ENCODE measurements around the gene MYO3B.

MYO3B gene

GRCh38 chr2:170554278-170554955 is 376.5 kb downstream of the MYO3B start:
- H4K20me1 ChIP-seq (ENCODE audit: insufficient read depth, low read length): no peaks in the 10 kb centered on the region
- no peak overlapping the region for H3K4me3 ChIP-seq (ENCODE audit: low read length)
- H3K27ac ChIP-seq (ENCODE audit: low read length): no peak overlapping the region
- H3K79me2 ChIP-seq (ENCODE audit: low read length): no peaks in the 10 kb centered on the region
- H3K9ac ChIP-seq (ENCODE audit: low read length): no peak overlapping the region
- H3K9me3 ChIP-seq (ENCODE audit: insufficient read depth, low read length): no peaks in the 10 kb centered on the region
- no peak overlapping the region for H2AFZ ChIP-seq (ENCODE audit: low read depth, low read length)
- no peaks in the 10 kb centered on the region; the same call in 1 of the 2 replicates for H3K4me1 ChIP-seq (ENCODE audit: low read length)
- H3K36me3 ChIP-seq (replicated peaks; ENCODE audit: low read depth, low read length): no peaks in the 10 kb centered on the region
- no peak for TF ChIP-seq EZH2phosphoT487 (IDR thresholded peaks at IDR 0.05; ENCODE audit: low read depth)
- TF ChIP-seq, protein P1, sequence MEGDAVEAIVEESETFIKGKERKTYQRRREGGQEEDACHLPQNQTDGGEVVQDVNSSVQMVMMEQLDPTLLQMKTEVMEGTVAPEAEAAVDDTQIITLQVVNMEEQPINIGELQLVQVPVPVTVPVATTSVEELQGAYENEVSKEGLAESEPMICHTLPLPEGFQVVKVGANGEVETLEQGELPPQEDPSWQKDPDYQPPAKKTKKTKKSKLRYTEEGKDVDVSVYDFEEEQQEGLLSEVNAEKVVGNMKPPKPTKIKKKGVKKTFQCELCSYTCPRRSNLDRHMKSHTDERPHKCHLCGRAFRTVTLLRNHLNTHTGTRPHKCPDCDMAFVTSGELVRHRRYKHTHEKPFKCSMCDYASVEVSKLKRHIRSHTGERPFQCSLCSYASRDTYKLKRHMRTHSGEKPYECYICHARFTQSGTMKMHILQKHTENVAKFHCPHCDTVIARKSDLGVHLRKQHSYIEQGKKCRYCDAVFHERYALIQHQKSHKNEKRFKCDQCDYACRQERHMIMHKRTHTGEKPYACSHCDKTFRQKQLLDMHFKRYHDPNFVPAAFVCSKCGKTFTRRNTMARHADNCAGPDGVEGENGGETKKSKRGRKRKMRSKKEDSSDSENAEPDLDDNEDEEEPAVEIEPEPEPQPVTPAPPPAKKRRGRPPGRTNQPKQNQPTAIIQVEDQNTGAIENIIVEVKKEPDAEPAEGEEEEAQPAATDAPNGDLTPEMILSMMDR (IDR thresholded peaks at IDR 0.05; ENCODE audit: low read depth, low read length): no peak
- no peak overlapping the region for H3K4me2 ChIP-seq (ENCODE audit: low read length)
- no peaks in the 10 kb centered on the region for H3K27me3 ChIP-seq (ENCODE audit: low read depth, low read length)

DNA sequence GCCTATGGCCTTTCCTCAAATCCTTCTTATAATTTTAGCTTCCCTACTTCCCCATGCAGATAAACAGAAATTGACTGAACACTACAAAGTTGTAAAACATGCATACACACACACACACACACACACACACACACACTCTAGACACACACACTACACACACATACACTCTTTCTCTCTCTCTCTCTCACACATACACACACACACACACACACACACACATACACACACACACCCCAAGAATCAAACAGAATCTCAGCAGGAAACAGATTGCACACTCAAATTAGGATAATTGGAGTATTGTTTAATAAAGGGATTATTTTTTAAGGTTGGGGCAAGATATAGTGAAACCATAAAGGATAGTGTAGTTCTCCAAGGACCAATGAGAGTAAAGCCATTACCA is 385.0 kb downstream of the MYO3B start:
- H3K4me3 ChIP-seq (ENCODE audit: low read length): no peak overlapping the region
- no peaks in the 10 kb centered on the region for H3K79me2 ChIP-seq (ENCODE audit: low read length)
- no peak overlapping the region for H2AFZ ChIP-seq (ENCODE audit: low read depth, low read length)
- no peak overlapping the region for H3K27ac ChIP-seq (ENCODE audit: low read length)
- no peak overlapping the region for H3K4me2 ChIP-seq (ENCODE audit: low read length)
- no peaks in the 10 kb centered on the region for H3K9me3 ChIP-seq (ENCODE audit: insufficient read depth, low read length)
- peaks cover 11% of the 10 kb centered on the region for H3K27me3 ChIP-seq (ENCODE audit: low read depth, low read length)
- H3K9ac ChIP-seq (ENCODE audit: low read length): no peak overlapping the region
- TF ChIP-seq, protein P1 (IDR thresholded peaks at IDR 0.05; ENCODE audit: low read depth, low read length): no peak
- no peak for TF ChIP-seq EZH2phosphoT487 (IDR thresholded peaks at IDR 0.05; ENCODE audit: low read depth)
- no peaks in the 10 kb centered on the region for H4K20me1 ChIP-seq (ENCODE audit: insufficient read depth, low read length)
- H3K4me1 ChIP-seq (ENCODE audit: low read length): no peaks in the 10 kb centered on the region
- H3K36me3 ChIP-seq (replicated peaks; ENCODE audit: low read depth, low read length): no peaks in the 10 kb centered on the region

- no peak overlapping the region for H3K4me3 ChIP-seq (ENCODE audit: low read length)
- H2AFZ ChIP-seq (ENCODE audit: low read depth, low read length): no peak overlapping the region
- H3K9me3 ChIP-seq (ENCODE audit: insufficient read depth, low read length): no peaks in the 10 kb centered on the region
- H3K79me2 ChIP-seq (ENCODE audit: low read length): no peaks in the 10 kb centered on the region
- H3K4me2 ChIP-seq (ENCODE audit: low read length): no peak overlapping the region
- no peak overlapping the region for H3K9ac ChIP-seq (ENCODE audit: low read length)
- H3K27ac ChIP-seq (ENCODE audit: low read length): no peak overlapping the region
- no peaks in the 10 kb centered on the region for H3K4me1 ChIP-seq (ENCODE audit: low read length)
- peaks cover 12% of the 10 kb centered on the region for H3K27me3 ChIP-seq (ENCODE audit: low read depth, low read length)
- H4K20me1 ChIP-seq (ENCODE audit: insufficient read depth, low read length): no peaks in the 10 kb centered on the region
- H3K36me3 ChIP-seq (replicated peaks; ENCODE audit: low read depth, low read length): no peaks in the 10 kb centered on the region
- no peak for TF ChIP-seq EZH2phosphoT487 (IDR thresholded peaks at IDR 0.05; ENCODE audit: low read depth)
- TF ChIP-seq, protein P1 (IDR thresholded peaks at IDR 0.05; ENCODE audit: low read depth, low read length): no peak
Measured at GRCh38 chr2:170563401-170563800, 385.5 kb downstream of the MYO3B start.

DNA sequence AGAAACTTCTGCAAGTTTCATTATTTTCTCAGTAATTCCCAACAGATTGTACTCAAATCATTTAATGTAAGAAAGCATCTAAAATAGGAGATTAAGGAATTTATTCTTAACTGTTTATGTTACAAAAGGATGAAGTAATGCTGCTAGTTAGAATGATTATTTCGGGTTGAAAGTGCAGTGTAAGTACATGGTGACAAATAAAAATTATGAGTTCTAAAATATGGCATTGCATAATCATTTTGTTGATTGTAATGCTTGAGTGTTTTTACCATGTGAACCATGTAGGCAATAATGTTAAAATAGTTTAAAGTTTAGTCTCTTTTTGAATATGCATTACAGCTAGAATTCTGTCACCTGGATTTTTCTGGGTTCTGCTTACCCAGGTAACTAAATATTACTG is 388.2 kb downstream of the MYO3B start:
- no peak overlapping the region for H3K4me3 ChIP-seq (ENCODE audit: low read length)
- H3K27ac ChIP-seq (ENCODE audit: low read length): no peak overlapping the region
- H3K27me3 ChIP-seq (ENCODE audit: low read depth, low read length): peaks cover 8% of the 10 kb centered on the region
- TF ChIP-seq EZH2phosphoT487 (IDR thresholded peaks at IDR 0.05; ENCODE audit: low read depth): no peak
- TF ChIP-seq, protein P1 (IDR thresholded peaks at IDR 0.05; ENCODE audit: low read depth, low read length): no peak
- no peaks in the 10 kb centered on the region for H3K9me3 ChIP-seq (ENCODE audit: insufficient read depth, low read length)
- no peaks in the 10 kb centered on the region for H3K36me3 ChIP-seq (replicated peaks; ENCODE audit: low read depth, low read length)
- no peak overlapping the region for H2AFZ ChIP-seq (ENCODE audit: low read depth, low read length)
- no peaks in the 10 kb centered on the region for H4K20me1 ChIP-seq (ENCODE audit: insufficient read depth, low read length)
- H3K9ac ChIP-seq (ENCODE audit: low read length): no peak overlapping the region
- no peaks in the 10 kb centered on the region for H3K79me2 ChIP-seq (ENCODE audit: low read length)
- H3K4me1 ChIP-seq (ENCODE audit: low read length): no peaks in the 10 kb centered on the region
- no peak overlapping the region for H3K4me2 ChIP-seq (ENCODE audit: low read length)
